ENCODE measurements around the gene CCL3.

DNA sequence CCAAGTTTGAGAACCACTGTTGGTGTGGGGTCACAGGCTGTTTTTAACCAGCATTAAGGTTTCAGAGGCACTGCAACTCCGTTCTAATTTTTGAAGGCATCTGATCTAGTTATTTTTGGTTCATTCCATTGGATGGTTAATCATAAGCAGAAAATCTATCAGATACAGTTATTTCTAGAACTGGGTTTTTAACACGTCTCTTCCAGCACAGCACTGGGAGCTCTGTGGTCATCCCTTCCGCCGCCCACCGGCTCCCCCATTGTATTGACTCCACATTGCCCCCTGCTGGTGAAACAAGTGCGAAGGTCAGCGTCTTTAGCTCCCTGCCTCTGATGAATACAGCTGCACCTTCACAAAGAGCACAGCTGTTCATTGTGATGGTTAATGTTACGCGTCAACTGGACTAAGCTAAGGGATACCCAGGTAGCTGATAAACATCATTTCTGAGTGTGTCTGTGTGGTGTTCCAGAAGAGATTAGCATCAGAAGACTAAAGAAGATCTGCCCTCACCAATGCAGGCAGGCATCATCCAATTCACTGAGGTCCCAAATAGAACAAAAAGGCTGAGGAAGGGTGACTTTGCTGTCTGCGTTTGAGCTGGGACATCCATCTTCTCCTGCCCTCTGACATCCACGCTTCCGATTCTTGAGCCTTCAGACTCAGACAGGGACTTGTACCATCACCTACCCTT lies 17.4 kb downstream of the CCL3 start:
- TF ChIP-seq, protein P1, sequence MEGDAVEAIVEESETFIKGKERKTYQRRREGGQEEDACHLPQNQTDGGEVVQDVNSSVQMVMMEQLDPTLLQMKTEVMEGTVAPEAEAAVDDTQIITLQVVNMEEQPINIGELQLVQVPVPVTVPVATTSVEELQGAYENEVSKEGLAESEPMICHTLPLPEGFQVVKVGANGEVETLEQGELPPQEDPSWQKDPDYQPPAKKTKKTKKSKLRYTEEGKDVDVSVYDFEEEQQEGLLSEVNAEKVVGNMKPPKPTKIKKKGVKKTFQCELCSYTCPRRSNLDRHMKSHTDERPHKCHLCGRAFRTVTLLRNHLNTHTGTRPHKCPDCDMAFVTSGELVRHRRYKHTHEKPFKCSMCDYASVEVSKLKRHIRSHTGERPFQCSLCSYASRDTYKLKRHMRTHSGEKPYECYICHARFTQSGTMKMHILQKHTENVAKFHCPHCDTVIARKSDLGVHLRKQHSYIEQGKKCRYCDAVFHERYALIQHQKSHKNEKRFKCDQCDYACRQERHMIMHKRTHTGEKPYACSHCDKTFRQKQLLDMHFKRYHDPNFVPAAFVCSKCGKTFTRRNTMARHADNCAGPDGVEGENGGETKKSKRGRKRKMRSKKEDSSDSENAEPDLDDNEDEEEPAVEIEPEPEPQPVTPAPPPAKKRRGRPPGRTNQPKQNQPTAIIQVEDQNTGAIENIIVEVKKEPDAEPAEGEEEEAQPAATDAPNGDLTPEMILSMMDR (optimal IDR thresholded peaks at IDR 0.05 in 1 of 3, IDR thresholded peaks at IDR 0.05 in 1 of 3, conservative IDR thresholded peaks at IDR 0.05 in 1 of 3; ENCODE audit: extremely low read depth in 1 of 3, insufficient read depth in 2 of 3, low read length in 3 of 3) = peak; percentile 75 to 78 (median 76)
- TF ChIP-seq EZH2 (IDR thresholded peaks at IDR 0.05; ENCODE audit: low read length) = no peak

All from keratinocyte (primary cell).